ENCODE data around the gene TSPAN4.

- no peak for TF ChIP-seq CTCF (IDR thresholded peaks at IDR 0.05)
- TF ChIP-seq POLR2A (IDR thresholded peaks at IDR 0.05) = no peak
Measured at GRCh38 chr11:904380-904779, 61.7 kb downstream of the TSPAN4 start.
